ENCODE data around the gene CCDC15.

DNA sequence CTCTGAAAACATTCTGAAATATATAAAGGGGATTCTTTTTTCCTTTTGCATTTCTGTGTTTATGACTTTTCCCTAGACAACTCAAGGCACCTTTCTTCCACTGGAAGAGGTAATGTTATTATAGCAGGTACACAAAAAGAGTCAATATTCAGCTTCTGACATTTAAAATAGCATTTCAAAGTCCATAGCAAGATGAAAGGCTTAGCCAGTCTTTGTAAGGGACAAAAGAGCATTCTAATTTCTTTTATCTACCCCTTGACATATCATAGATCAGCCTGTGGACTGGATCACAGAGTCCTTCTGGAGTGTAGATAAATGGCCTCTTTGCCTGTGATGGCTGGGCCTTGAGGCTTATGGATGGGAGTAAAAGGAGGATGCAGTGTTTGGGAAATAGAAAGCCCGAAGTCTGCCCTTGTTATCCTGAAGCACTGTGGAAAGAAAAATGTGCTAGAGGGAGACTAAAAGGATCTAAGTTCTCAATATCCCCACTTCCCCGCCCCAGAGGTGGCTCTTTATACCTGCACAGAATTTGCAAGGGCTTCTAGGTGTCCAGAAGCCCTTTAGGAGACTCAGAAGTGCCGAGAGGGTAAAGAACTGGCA lies 16.6 kb upstream of the CCDC15 start:
- TF ChIP-seq CTCF (IDR thresholded peaks at IDR 0.05) (no peak), POLR2A (IDR thresholded peaks at IDR 0.05) (no peak), EP300 (IDR thresholded peaks at IDR 0.05) (no peak)

Data from stomach (tissue), 4 donors.